ENCODE measurements around the gene JOSD2.

GRCh38 chr19:50547385-50548190, 36.6 kb upstream of the JOSD2 start:
- TF ChIP-seq CTCF (IDR thresholded peaks at IDR 0.05) (no peak), POLR2A (IDR thresholded peaks at IDR 0.05) (no peak)
